Mesodermal cell (in vitro differentiated cells): ENCODE data around the gene TRIM71.
"Not testable (repeated sequence)": the region's sequence is repeated elsewhere in the genome, so short reads cannot be mapped to it uniquely, and the experiment has no call there.

ENCODE experiments used
- H3K27ac ChIP-seq: 2 replicates; pipeline ENCODE4 v1.7.0; 2013; ENCODE audit warnings: mild to moderate bottlenecking, low read depth, low read length, moderate library complexity; ENCODE audit not compliant: severe bottlenecking
- H3K36me3 ChIP-seq: 2 replicates; pipeline ENCODE4 v1.7.1; 2013; ENCODE audit warnings: mild to moderate bottlenecking, low read length, moderate library complexity; ENCODE audit not compliant: control insufficient read depth, insufficient read depth
- H3K4me1 ChIP-seq: one replicate; pipeline ENCODE4 v1.7.1; 2013; ENCODE audit warnings: mild to moderate bottlenecking, low read length; ENCODE audit not compliant: insufficient read depth, control insufficient read depth, poor library complexity, severe bottlenecking
- H3K4me3 ChIP-seq: 2 replicates; pipeline ENCODE4 v1.7.0; 2013; ENCODE audit warnings: low read length, control low read depth, mild to moderate bottlenecking; ENCODE audit not compliant: insufficient read depth, poor library complexity, severe bottlenecking; ENCODE audit errors: extremely low read depth
- H3K9me3 ChIP-seq: 2 replicates; pipeline ENCODE4 v1.7.1; 2013; ENCODE audit warnings: mild to moderate bottlenecking, low read length, moderate library complexity; ENCODE audit not compliant: control insufficient read depth
- WGBS, 2 experiments: methylation state at CpG; one replicate each; pipeline ENCODE4 v1.1.5; 2013; ENCODE audit warnings: missing lambda C conversion rate in 2 of 2; ENCODE audit not compliant: insufficient coverage in 2 of 2; 5-methylcytosine and 5-hydroxymethylcytosine counted together

TRIM71 gene

GRCh38 chr3:32820430-32820829 lies 2.6 kb downstream of the TRIM71 start:
- Histone ChIP-seq H3K4me3 (peak overlapping the region; percentile 84), H3K36me3 (peaks cover 38% of the 10 kb centered on the region), H3K9me3 (no peaks in the 10 kb centered on the region), H3K4me1 (peaks cover 3% of the 10 kb centered on the region), H3K27ac (no peak overlapping the region)
- whole genome bisulfite sequencing, 2 experiments = 0 to 10% methylated on average over 1 of the region's 2 CpGs

- H3K36me3 ChIP-seq = peaks cover 39% of the 10 kb centered on the region
- WGBS, 2 experiments = 3 to 4% methylated on average over 4 to 5 of the region's 12 CpGs
- H3K9me3 ChIP-seq = no peaks in the 10 kb centered on the region
- no peaks in the 10 kb centered on the region for H3K4me1 ChIP-seq
- H3K27ac ChIP-seq = no peak overlapping the region
- H3K4me3 ChIP-seq = peak overlapping the region; percentile 84
Observed at GRCh38 chr3:32820971-32821685, 3.3 kb downstream of the TRIM71 start.

- H3K27ac ChIP-seq = no peak overlapping the region
- H3K36me3 ChIP-seq = peaks cover 39% of the 10 kb centered on the region
- no peaks in the 10 kb centered on the region for H3K4me1 ChIP-seq
- WGBS, 2 experiments = 4 to 7% methylated on average over 34 to 39 of the region's 44 CpGs
- H3K9me3 ChIP-seq = no peaks in the 10 kb centered on the region
- peak overlapping the region; percentile 84 for H3K4me3 ChIP-seq
Observed at GRCh38 chr3:32821686-32822296, 4.0 kb downstream of the TRIM71 start.

GRCh38 chr3:32822609-32823498 lies 5.1 kb downstream of the TRIM71 start:
- Histone ChIP-seq H3K36me3 (peaks cover 39% of the 10 kb centered on the region), H3K27ac (no peak overlapping the region), H3K4me3 (peak overlapping the region; percentile 84), H3K9me3 (no peaks in the 10 kb centered on the region), H3K4me1 (peaks cover 7% of the 10 kb centered on the region)
- 9 to 15% methylated on average over 1 of the region's 5 CpGs for WGBS, 2 experiments

GRCh38 chr3:32823641-32824184 lies 5.9 kb downstream of the TRIM71 start:
- not testable (repeated sequence) for H3K9me3 ChIP-seq, H3K4me3 ChIP-seq, H3K27ac ChIP-seq
- H3K4me1 ChIP-seq = peaks cover 11% of the 10 kb centered on the region
- H3K36me3 ChIP-seq = peaks cover 39% of the 10 kb centered on the region
- 95 to 99% methylated on average over 17 to 20 of the region's 21 CpGs for WGBS, 2 experiments

- peaks cover 11% of the 10 kb centered on the region for H3K4me1 ChIP-seq
- WGBS, 2 experiments = 92 to 100% methylated on average over 7 to 8 of the region's 12 CpGs
Observed at GRCh38 chr3:32825601-32826375, 8.0 kb downstream of the TRIM71 start.

GRCh38 chr3:32831062-32831461 lies 13.3 kb downstream of the TRIM71 start:
- peaks cover 22% of the 10 kb centered on the region for H3K4me1 ChIP-seq
- no peak overlapping the region for H3K4me3 ChIP-seq
- peaks cover 25% of the 10 kb centered on the region for H3K36me3 ChIP-seq
- H3K27ac ChIP-seq = no peak overlapping the region
- H3K9me3 ChIP-seq = no peaks in the 10 kb centered on the region
- 79 to 86% methylated on average over 1 to 3 of the region's 4 CpGs for WGBS, 2 experiments

More at GRCh38 chr3:32825601-32826375, 8.0 kb downstream of the TRIM71 start:
- peaks cover 29% of the 10 kb centered on the region for H3K36me3 ChIP-seq
- H3K4me3 ChIP-seq = no peak overlapping the region
- no peak overlapping the region for H3K27ac ChIP-seq
- H3K9me3 ChIP-seq = no peaks in the 10 kb centered on the region

- 71 to 86% methylated on average over 2 of the region's 2 CpGs for WGBS, 2 experiments
- H3K4me3 ChIP-seq = no peak overlapping the region
- peaks cover 25% of the 10 kb centered on the region for H3K36me3 ChIP-seq
- peak overlapping the region; percentile 11 for H3K27ac ChIP-seq
- peaks cover 30% of the 10 kb centered on the region for H3K4me1 ChIP-seq
- H3K9me3 ChIP-seq = no peaks in the 10 kb centered on the region
Observed at GRCh38 chr3:32831791-32832190, 14.0 kb downstream of the TRIM71 start.

GRCh38 chr3:32832193-32832592 lies 14.4 kb downstream of the TRIM71 start:
- Histone ChIP-seq H3K9me3 (no peaks in the 10 kb centered on the region), H3K4me3 (no peak overlapping the region), H3K27ac (peak overlapping the region; percentile 11), H3K4me1 (peaks cover 32% of the 10 kb centered on the region), H3K36me3 (peaks cover 25% of the 10 kb centered on the region)
- WGBS, 2 experiments = 86 to 90% methylated on average over 4 of the region's 4 CpGs

- no peaks in the 10 kb centered on the region for H3K9me3 ChIP-seq
- H3K4me3 ChIP-seq = no peak overlapping the region
- WGBS, 2 experiments = 80% methylated on average over 2 of the region's 2 CpGs; no CpG with 5 or more reads in 1 of the 2 experiments
- H3K36me3 ChIP-seq = peaks cover 22% of the 10 kb centered on the region
- H3K4me1 ChIP-seq = peaks cover 40% of the 10 kb centered on the region
- H3K27ac ChIP-seq = no peak overlapping the region
Observed at GRCh38 chr3:32835049-32835371, 17.2 kb downstream of the TRIM71 start.
